K562 (cell line): ENCODE data around the gene SPECC1L. TPM values are rescaled to one million over a fixed set of nuclear protein-coding genes. Genes with fewer than 3 reads are reported as not detected.
"Not testable (repeated sequence)": the region's sequence is repeated elsewhere in the genome, so short reads cannot be mapped to it uniquely, and the experiment has no call there.

Experiments
- ATAC-seq: fragments of 200-7000 bp; cut with Tn5 transposase; 3 replicates; pipeline ENCODE4 v1.9.1; 2020; ENCODE audit warnings: moderate library complexity
- BruUV-seq: library from RNA; stranded (reverse); fragments of 400-500 nt; replicated peaks from 2 replicates; lab custom pipeline; 2021; lab: Mats Ljungman, UMichigan
- CTCF ChIA-PET: fragments of 300-600 bp; formaldehyde crosslinking; extraction: SDS; loops from one replicate; lab custom pipeline; 2021; ENCODE audit warnings: low intra/inter-chr PET ratio; lab: Yijun Ruan, JAX
- POLR2A ChIA-PET: fragments of 300-600, 350-650 bp; sonication (Branson Sonifier 250); formaldehyde crosslinking; extraction: SDS; loops from one replicate; lab custom pipeline; 2021; ENCODE audit warnings: antibody characterized with exemption, inconsistent platforms; lab: Yijun Ruan, JAX
- DNase-seq, 4 experiments: peaks; one replicate each; pipeline versions ENCODE4 v3.0.0 to v3.0.0-alpha.2; 2011 to 2018; ENCODE audit warnings: low spot score in 3 of 4, mixed read lengths in 3 of 4; ENCODE audit errors: extremely low read depth in 1 of 4
- FAIRE-seq: peaks from 2 replicates; lab custom pipeline; 2011; peaks lifted over from hg19 to GRCh38; lab: Jason Lieb, UNC
- H2AFZ ChIP-seq: 2 replicates; pipeline ENCODE4 v1.6.0; 2011; ENCODE audit warnings: low read depth, low read length, control low read depth, inconsistent platforms
- H3K27ac ChIP-seq: fragments of 200-600 bp; 3 replicates; pipeline ENCODE4 v1.8.0; 2011; ENCODE audit warnings: low read depth, mild to moderate bottlenecking, control low read depth, inconsistent platforms, low read length, moderate library complexity, mixed read lengths; ENCODE audit errors: extremely low read depth
- H3K27me3 ChIP-seq, 2 experiments: fragments of 300-600 bp in 1 of 2; 2 replicates in 1 of 2; 3 replicates in 1 of 2; pipeline versions ENCODE4 v1.6.0 to v1.8.0; 2011; ENCODE audit warnings: inconsistent platforms in 2 of 2, low read length in 2 of 2, mild to moderate bottlenecking in 1 of 2, mixed read lengths in 1 of 2, moderate library complexity in 1 of 2; ENCODE audit not compliant: control insufficient read depth in 2 of 2, insufficient read depth in 2 of 2
- H3K36me3 ChIP-seq: fragments of 300-600 bp; 3 replicates; pipeline ENCODE4 v1.8.0; 2011; ENCODE audit warnings: mild to moderate bottlenecking, low read length, inconsistent platforms; ENCODE audit not compliant: control insufficient read depth, insufficient read depth
- H3K4me1 ChIP-seq, 2 experiments: fragments of 200-600 bp in 1 of 2; replicated peaks in 1 of 2; 2 replicates in 1 of 2; 3 replicates in 1 of 2; pipeline versions ENCODE4 v1.5.1 to v1.8.0; 2011; ENCODE audit warnings: inconsistent platforms in 2 of 2, low read length in 2 of 2, mild to moderate bottlenecking in 1 of 2, mixed read lengths in 1 of 2, moderate library complexity in 1 of 2; ENCODE audit not compliant: control insufficient read depth in 2 of 2, insufficient read depth in 2 of 2
- H3K4me2 ChIP-seq: 2 replicates; pipeline ENCODE4 v1.6.1; 2011; ENCODE audit warnings: low read length, control low read depth, inconsistent platforms, mixed read lengths; ENCODE audit not compliant: insufficient read depth
- H3K4me3 ChIP-seq: fragments of 200-600 bp; sonication (generic), shearing (Covaris generic); 2 replicates; pipeline ENCODE4 v1.5.1; 2016; ENCODE audit warnings: control low read depth, inconsistent platforms
- H3K79me2 ChIP-seq: fragments of 200-600 bp; 3 replicates; pipeline ENCODE4 v1.8.0; 2011; ENCODE audit warnings: low read length, inconsistent platforms; ENCODE audit not compliant: control insufficient read depth, insufficient read depth
- H3K9ac ChIP-seq, 2 experiments: 2 replicates each; pipeline versions ENCODE4 v1.6.0 to v1.6.1; 2011; ENCODE audit warnings: low read depth in 2 of 2, low read length in 2 of 2, control low read depth in 1 of 2, inconsistent platforms in 1 of 2, mild to moderate bottlenecking in 1 of 2, mixed read lengths in 1 of 2; ENCODE audit not compliant: insufficient read depth in 1 of 2
- H3K9me1 ChIP-seq: one replicate; pipeline ENCODE4 v1.6.0; 2011; ENCODE audit warnings: inconsistent platforms, mild to moderate bottlenecking, low read length, moderate library complexity; ENCODE audit not compliant: control insufficient read depth, insufficient read depth
- H3K9me3 ChIP-seq: replicated peaks from 2 replicates; pipeline ENCODE4 v1.5.1; 2011; ENCODE audit warnings: low read depth, low read length, inconsistent platforms; ENCODE audit not compliant: control insufficient read depth, insufficient read depth
- H4K20me1 ChIP-seq: replicated peaks from 2 replicates; pipeline ENCODE4 v1.6.1; 2011; ENCODE audit warnings: low read length, inconsistent platforms, mixed read lengths; ENCODE audit not compliant: control insufficient read depth, insufficient read depth
- C11orf30 ChIP-seq: fragments of 450-650 bp; IDR thresholded peaks from 2 replicates; pipeline ENCODE4 v1.6.1; 2016; ENCODE audit warnings: low read depth, mild to moderate bottlenecking
- EGR1 ChIP-seq: fragments of 450-650 bp; conservative IDR thresholded peaks from 2 replicates; pipeline ENCODE4 v1.6.1; 2017; ENCODE audit warnings: mild to moderate bottlenecking
- STAT5B ChIP-seq: fragments of 250-450 bp; sonication (Bioruptor Pico); IDR thresholded peaks from 2 replicates; pipeline ENCODE4 v1.8.0; 2021; ENCODE audit warnings: mild to moderate bottlenecking, inconsistent platforms
- ZNF316 ChIP-seq: fragments of 450-650 bp; IDR thresholded peaks from 2 replicates; pipeline ENCODE4 v1.6.1; 2016
- WGBS: fragments of 100-300 bp; shearing (Covaris generic); methylation state at CpG from one replicate; pipeline ENCODE4 v1.1.6; 2016; ENCODE audit warnings: low coverage, mixed read lengths; ENCODE audit not compliant: insufficient coverage; ENCODE audit errors: missing lambda C conversion rate; 5-methylcytosine and 5-hydroxymethylcytosine counted together
- in situ Hi-C: fragments of 300-500 bp; cut with MboI; formaldehyde crosslinking; loops from 4 replicates; pipeline ENCODE4 v1.15.0; 2018; ENCODE audit warnings: inconsistent platforms, mixed read lengths
- intact Hi-C: fragments of 100-400 bp; cut with micrococcal nuclease; formaldehyde crosslinking; loops from 2 replicates; pipeline ENCODE4 v1.14.2; 2022
- polyA plus RNA-seq, 8 experiments: library from polyadenylated mRNA; depleted of rRNA in 4 of 8; stranded (reverse) in 5 of 8; unstranded in 3 of 8; fragments of >200 nt; fragmentation: Nextera tagmentation in 2 of 8; fragmentation: Illumina TruSeq in 1 of 8; extraction: Ambion mirVana in 2 of 8; extraction: Trizol in 1 of 8; gene quantifications; 2 replicates each; pipeline versions ENCODE4 v1.2.1 to v1.2.3, GENCODE V29; 2011 to 2014; ENCODE audit warnings: inconsistent platforms in 1 of 8, missing spikeins in 1 of 8
- total RNA-seq, 7 experiments: library from RNA; depleted of rRNA in 6 of 7; stranded (reverse); fragments of >200 nt in 6 of 7; fragmentation: Illumina TruSeq in 2 of 7; extraction: Trizol in 2 of 7; gene quantifications; 2 replicates each; pipeline versions ENCODE4 v1.2.1 to v1.2.3, GENCODE V29; 2011 to 2021; ENCODE audit warnings: low replicate concordance in 1 of 7

The SPECC1L gene
- total and polyA plus RNA-seq, 9 of the 15 experiments (the other 6 are each of a cell fraction or from before 2014, with no cell fraction given), result 1.4 to 27.9 (median 14.5) TPM

DNA sequence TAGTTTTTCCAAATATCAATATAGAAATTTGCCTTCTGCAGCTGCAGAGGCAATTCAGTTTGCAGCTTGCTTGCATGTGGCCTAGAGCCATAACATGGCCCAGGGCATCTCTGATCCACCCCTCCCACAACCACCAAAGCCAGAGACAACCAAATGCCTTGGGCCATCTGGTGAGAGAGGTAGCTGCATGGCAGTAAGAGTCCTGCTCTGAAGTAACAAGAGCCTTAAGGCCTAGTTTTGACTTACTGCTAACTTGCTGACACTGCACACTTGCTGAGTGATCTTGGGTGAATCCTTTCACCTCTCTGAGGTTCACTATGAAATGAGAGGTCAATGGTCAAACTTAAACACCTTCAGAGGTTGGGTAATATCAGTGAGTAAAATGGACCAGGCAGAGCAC is 4.9 kb upstream of the SPECC1L start:
- Histone ChIP-seq H3K4me1 (peaks cover 4 to 13% of the 10 kb centered on the region in 2 experiments; a peak in 3 of 5 replicates), H3K27me3 (no peaks in the 10 kb centered on the region; a peak in 1 of 5 replicates), H4K20me1 (no peaks in the 10 kb centered on the region), H2AFZ (no peak overlapping the region), H3K9me1 (no peaks in the 10 kb centered on the region), H3K79me2 (no peaks in the 10 kb centered on the region), H3K9ac (no peak overlapping the region), H3K36me3 (no peaks in the 10 kb centered on the region), H3K27ac (no peak overlapping the region), H3K4me3 (no peak overlapping the region), H3K4me2 (no peak overlapping the region), H3K9me3 (no peaks in the 10 kb centered on the region)
- POLR2A ChIA-PET, result no interaction called here
- ATAC-seq (no peak), FAIRE-seq (no peak), DNase-seq (no peak)
- intact Hi-C loops, result no loop called here
- BruUV-seq, result no TSS peak
- in situ Hi-C loops, result loop anchor here (25.0 kb wide), 1 partner anchor 1328 kb away; no protein-coding TSS in a partner anchor
- TF ChIP-seq EGR1 (no peak), C11orf30 (peak; percentile 19; the same call in 1 of the 2 replicates), STAT5B (no peak), ZNF316 (peak; percentile 36; the same call in 1 of the 2 replicates)
- CTCF ChIA-PET, result no interaction called here

DNA sequence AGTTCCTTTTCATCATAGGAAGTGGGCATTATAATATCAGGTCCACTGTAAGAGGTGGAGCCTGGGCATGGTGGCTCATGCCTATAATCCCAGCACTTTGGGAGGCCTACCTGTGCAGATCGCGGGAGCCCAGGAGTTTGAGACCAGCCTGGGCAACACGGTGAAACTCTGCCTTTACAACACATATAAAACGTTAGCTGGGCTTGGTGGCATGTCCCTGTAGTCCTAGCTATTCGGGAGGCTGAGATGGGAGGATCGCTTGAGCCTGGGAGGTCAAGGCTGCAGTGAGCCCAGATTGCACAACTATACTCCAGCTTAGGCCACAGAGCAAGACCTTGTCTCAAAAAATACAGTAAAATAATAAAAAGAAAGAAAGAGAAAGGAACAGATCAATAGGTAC is 4.1 kb upstream of the SPECC1L start:
- peaks cover 4 to 20% of the 10 kb centered on the region in 2 experiments; a peak in 3 of 5 replicates for H3K4me1 ChIP-seq
- FAIRE-seq, H4K20me1 ChIP-seq, CTCF ChIA-PET, H2AFZ ChIP-seq, POLR2A ChIA-PET, H3K36me3 ChIP-seq, DNase-seq, BruUV-seq, H3K4me3 ChIP-seq, ATAC-seq, intact Hi-C loops, H3K9ac ChIP-seq, H3K9me1 ChIP-seq, H3K27ac ChIP-seq, H3K79me2 ChIP-seq, H3K27me3 ChIP-seq, H3K4me2 ChIP-seq, H3K9me3 ChIP-seq: not testable (repeated sequence)
- in situ Hi-C loops, result loop anchor here (25.0 kb wide), 1 partner anchor 1329 kb away; no protein-coding TSS in a partner anchor
- WGBS, result 50% methylated on average over 4 of the region's 6 CpGs
